ENCODE measurements around the gene TBC1D22A.

Gene TBC1D22A

GRCh38 chr22:46862418-46863324, 100.2 kb downstream of the TBC1D22A start:
- TF ChIP-seq, protein P1, sequence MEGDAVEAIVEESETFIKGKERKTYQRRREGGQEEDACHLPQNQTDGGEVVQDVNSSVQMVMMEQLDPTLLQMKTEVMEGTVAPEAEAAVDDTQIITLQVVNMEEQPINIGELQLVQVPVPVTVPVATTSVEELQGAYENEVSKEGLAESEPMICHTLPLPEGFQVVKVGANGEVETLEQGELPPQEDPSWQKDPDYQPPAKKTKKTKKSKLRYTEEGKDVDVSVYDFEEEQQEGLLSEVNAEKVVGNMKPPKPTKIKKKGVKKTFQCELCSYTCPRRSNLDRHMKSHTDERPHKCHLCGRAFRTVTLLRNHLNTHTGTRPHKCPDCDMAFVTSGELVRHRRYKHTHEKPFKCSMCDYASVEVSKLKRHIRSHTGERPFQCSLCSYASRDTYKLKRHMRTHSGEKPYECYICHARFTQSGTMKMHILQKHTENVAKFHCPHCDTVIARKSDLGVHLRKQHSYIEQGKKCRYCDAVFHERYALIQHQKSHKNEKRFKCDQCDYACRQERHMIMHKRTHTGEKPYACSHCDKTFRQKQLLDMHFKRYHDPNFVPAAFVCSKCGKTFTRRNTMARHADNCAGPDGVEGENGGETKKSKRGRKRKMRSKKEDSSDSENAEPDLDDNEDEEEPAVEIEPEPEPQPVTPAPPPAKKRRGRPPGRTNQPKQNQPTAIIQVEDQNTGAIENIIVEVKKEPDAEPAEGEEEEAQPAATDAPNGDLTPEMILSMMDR (IDR thresholded peaks at IDR 0.05; ENCODE audit: extremely low read depth, missing control alignments) = no peak
- no peak for DNase-seq (ENCODE audit: low spot score)

- TF ChIP-seq, protein P1 (IDR thresholded peaks at IDR 0.05; ENCODE audit: extremely low read depth, missing control alignments) = no peak
- DNase-seq (ENCODE audit: low spot score) = no peak
These were observed 101.3 kb downstream of the TBC1D22A start for GRCh38 chr22:46863794-46864193.

- TF ChIP-seq, protein P1 (IDR thresholded peaks at IDR 0.05; ENCODE audit: extremely low read depth, missing control alignments) = no peak
- no peak for DNase-seq (ENCODE audit: low spot score)
These were observed 102.0 kb downstream of the TBC1D22A start for GRCh38 chr22:46864314-46865051.

DNA sequence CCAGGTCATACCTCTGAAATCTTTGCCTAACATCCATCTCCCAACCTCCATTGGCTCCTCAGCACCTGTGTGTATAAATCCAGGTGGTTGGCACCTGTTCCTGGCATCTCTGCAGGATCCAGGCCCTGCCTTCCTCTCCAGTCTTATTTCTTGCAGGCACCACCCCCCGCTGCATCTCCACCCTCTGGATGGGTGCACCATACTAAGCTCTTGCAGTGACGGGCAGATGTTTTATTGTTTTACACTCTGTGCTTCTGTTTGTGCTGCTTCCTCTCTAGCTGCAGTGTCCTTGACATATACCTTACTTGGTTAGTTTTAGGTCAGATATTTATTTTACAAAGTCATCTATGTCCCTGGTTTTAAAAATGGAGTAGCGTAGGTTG, 102.6 kb downstream of the TBC1D22A start:
- DNase-seq (ENCODE audit: low spot score) = no peak
- TF ChIP-seq, protein P1 (IDR thresholded peaks at IDR 0.05; ENCODE audit: extremely low read depth, missing control alignments) = no peak

DNA sequence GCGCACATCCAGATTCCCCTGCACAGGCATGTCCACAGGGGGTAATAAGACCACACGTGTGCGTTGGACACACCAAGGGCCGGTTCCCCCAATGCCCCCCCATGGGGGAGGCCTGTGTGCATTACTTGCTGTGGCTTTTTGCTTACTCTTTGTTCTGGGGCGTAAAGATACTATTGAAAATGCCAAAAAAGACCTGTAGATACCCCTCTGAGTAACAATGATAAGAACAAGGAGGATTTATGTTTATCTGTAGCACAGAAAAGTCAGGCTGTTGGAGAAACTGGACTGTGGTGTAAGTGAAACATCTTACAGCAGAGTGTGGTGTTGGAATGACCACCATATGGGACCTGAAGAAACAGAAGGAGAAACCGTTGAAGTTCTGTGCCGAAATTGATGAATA, 103.2 kb downstream of the TBC1D22A start:
- no peak for DNase-seq (ENCODE audit: low spot score)
- TF ChIP-seq, protein P1 (IDR thresholded peaks at IDR 0.05; ENCODE audit: extremely low read depth, missing control alignments) = no peak

- TF ChIP-seq, protein P1 (IDR thresholded peaks at IDR 0.05; ENCODE audit: extremely low read depth, missing control alignments) = no peak
- DNase-seq (ENCODE audit: low spot score) = no peak
These were observed 104.1 kb downstream of the TBC1D22A start for GRCh38 chr22:46866591-46866990.

DNA sequence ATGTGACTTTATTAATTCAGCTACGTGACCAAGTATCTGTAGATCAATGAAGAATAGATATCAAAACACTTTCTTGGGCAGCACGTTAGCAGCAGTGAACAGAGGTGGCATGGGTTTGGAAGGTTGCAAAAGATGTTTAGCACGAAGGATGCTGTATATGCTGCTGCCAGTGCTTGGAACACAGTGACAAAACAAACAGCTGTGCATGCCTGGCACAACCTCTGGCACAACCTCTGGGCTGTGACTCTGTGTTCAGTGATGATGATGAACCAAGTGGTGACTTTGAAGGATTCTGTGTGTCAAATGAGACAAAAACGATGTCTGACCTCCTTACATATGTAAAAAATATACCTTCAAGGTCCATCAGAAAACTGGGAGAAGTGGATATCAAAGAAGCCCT, 104.7 kb downstream of the TBC1D22A start:
- no peak for DNase-seq (ENCODE audit: low spot score)
- TF ChIP-seq, protein P1 (IDR thresholded peaks at IDR 0.05; ENCODE audit: extremely low read depth, missing control alignments) = no peak
